Hepatocyte (in vitro differentiated cells): ENCODE data around the gene ADAMTS3.

Experiments used
- CTCF ChIP-seq: fragments of 200-600 bp; sonication (generic); IDR thresholded peaks from 2 replicates; pipeline ENCODE4 v1.5.1; 2016; ENCODE audit warnings: antibody characterized with exemption, mild to moderate bottlenecking; ENCODE audit not compliant: poor library complexity
- EZH2phosphoT487 ChIP-seq: fragments of 200-600 bp; sonication (generic); IDR thresholded peaks from one replicate; pipeline ENCODE4 v1.6.1; 2018; ENCODE audit warnings: antibody characterized with exemption, mild to moderate bottlenecking, low read depth, moderate library complexity; ENCODE audit not compliant: unreplicated experiment, severe bottlenecking

GRCh38 chr4:72602396-72603376 is 33.7 kb upstream of the ADAMTS3 start:
- TF ChIP-seq CTCF (no peak), EZH2phosphoT487 (no peak)
